ENCODE data around the gene ZDHHC14. TPM values are rescaled to one million over a fixed set of nuclear protein-coding genes. Genes with fewer than 3 reads are reported as not detected.
A peak's percentile ranks its signal among the peaks of the same experiment; 100 is the strongest.

Gene ZDHHC14
- total RNA-seq, 3 donors from 2014 or later, result 4.8 to 9.8 (median 8.5) TPM

DNA sequence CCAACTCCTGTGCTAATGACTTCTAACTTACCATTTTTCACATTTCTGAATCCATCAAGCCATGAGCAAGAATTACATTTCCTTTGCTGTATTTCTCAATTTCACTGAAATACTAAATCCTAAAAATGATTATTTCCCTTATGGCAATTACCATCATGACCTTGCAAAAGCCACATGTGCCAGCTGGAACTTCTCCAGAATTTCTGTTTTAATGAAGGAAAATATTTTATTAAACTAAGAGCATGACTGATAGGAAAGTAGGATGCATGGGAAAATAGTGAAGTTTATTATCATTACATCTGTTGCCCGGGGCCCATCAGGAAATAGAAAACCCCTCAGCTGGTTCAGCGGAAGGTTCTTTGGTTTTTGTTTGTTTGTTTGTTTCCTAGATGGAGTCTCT, 43.2 kb upstream of the ZDHHC14 start:
- no peak for TF ChIP-seq CTCF (IDR thresholded peaks at IDR 0.05)
- no peak for TF ChIP-seq POLR2A (IDR thresholded peaks at IDR 0.05)

DNA sequence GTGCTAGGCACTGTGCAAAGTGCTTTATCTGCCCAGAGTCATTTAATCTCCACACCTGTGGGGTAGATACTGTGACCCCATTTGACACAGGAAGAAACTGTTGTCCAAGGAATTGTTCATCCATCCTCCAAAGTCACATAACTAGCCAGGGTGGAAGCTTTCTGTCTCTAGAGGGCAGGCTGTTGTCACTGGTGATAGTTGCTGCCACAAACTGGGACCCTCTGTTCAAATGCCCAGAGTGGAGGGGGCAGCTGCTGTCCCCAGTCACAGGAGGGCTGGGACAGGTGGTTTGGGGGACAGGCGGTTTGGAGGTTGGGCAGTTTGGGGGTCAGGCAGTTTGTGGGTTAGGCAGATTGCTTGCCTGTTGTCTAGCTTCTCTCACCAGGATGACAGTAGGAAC, 41.6 kb upstream of the ZDHHC14 start:
- DNase-seq (ENCODE audit: low spot score in 2 of 2), result no peak
- TF ChIP-seq POLR2A (IDR thresholded peaks at IDR 0.05), result no peak
- no peak for TF ChIP-seq CTCF (IDR thresholded peaks at IDR 0.05)
- no peak for TF ChIP-seq POLR2AphosphoS5 (IDR thresholded peaks at IDR 0.05)
- intact Hi-C loops (cut with DNase I; ENCODE audit: low total_unique reads), result no loop called here

More for the DNA sequence above, 43.2 kb upstream of the ZDHHC14 start:
- Histone ChIP-seq H3K9me3 (no peaks in the 10 kb centered on the region), H3K27me3 (no peaks in the 10 kb centered on the region), H3K4me3 (no peak overlapping the region), H3K4me1 (no peaks in the 10 kb centered on the region), H3K36me3 (no peaks in the 10 kb centered on the region), H3K27ac (peak overlapping the region; percentile 29 to 32)
- DNase-seq (ENCODE audit: low spot score in 2 of 2), result no peak
- intact Hi-C loops (cut with DNase I; ENCODE audit: low total_unique reads), result no loop called here

GRCh38 chr6:157343732-157344131, 37.3 kb upstream of the ZDHHC14 start:
- Histone ChIP-seq H3K4me1 (no peaks in the 10 kb centered on the region), H3K4me3 (no peak overlapping the region), H3K9me3 (no peaks in the 10 kb centered on the region), H3K27me3 (no peaks in the 10 kb centered on the region), H3K27ac (peak overlapping the region; percentile 35 to 58), H3K36me3 (no peaks in the 10 kb centered on the region)
- DNase-seq (ENCODE audit: low spot score in 2 of 2), result peak in 1 of 2 donors; percentile 48
- TF ChIP-seq CTCF (IDR thresholded peaks at IDR 0.05) (no peak), POLR2A (IDR thresholded peaks at IDR 0.05) (no peak), POLR2AphosphoS5 (IDR thresholded peaks at IDR 0.05) (no peak)
- intact Hi-C loops (cut with DNase I; ENCODE audit: low total_unique reads), result no loop called here

More for the DNA sequence above, 41.6 kb upstream of the ZDHHC14 start:
- Histone ChIP-seq H3K27ac (no peak overlapping the region), H3K4me1 (no peaks in the 10 kb centered on the region), H3K27me3 (no peaks in the 10 kb centered on the region), H3K36me3 (no peaks in the 10 kb centered on the region), H3K4me3 (no peak overlapping the region), H3K9me3 (no peaks in the 10 kb centered on the region)

DNA sequence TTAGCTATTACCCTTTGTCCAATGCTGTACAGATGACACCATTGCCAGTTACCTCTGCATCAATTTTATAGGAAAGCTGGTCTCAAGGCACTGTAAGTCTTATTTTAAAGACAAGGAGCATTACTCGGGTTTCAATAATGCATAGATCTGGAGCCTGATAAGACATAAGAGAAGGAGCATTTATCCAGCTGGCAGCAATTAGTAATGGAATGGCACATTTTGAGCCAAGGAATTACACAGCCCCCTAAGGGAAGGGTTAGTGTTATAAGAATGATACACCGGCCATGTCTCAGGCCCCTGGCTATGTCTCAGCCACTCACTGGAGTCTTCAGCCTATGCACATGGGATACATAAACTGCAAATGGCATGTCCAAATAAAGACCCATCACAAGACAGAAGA, 34.6 kb upstream of the ZDHHC14 start:
- intact Hi-C loops (cut with DNase I; ENCODE audit: low total_unique reads), result no loop called here
- Histone ChIP-seq H3K4me1 (no peaks in the 10 kb centered on the region), H3K4me3 (no peak overlapping the region), H3K27ac (no peak overlapping the region), H3K36me3 (no peaks in the 10 kb centered on the region), H3K27me3 (no peaks in the 10 kb centered on the region), H3K9me3 (peaks cover 0 to 9% of the 10 kb centered on the region in 2 donors)
- DNase-seq (ENCODE audit: low spot score in 2 of 2), result no peak
- TF ChIP-seq POLR2AphosphoS5 (IDR thresholded peaks at IDR 0.05), result no peak
- TF ChIP-seq POLR2A (IDR thresholded peaks at IDR 0.05), result no peak
- TF ChIP-seq CTCF (IDR thresholded peaks at IDR 0.05), result no peak

GRCh38 chr6:157358287-157358686, 22.7 kb upstream of the ZDHHC14 start:
- H3K4me1 ChIP-seq, result no peaks in the 10 kb centered on the region
- TF ChIP-seq POLR2AphosphoS5 (IDR thresholded peaks at IDR 0.05), result no peak
- no peaks in the 10 kb centered on the region for H3K36me3 ChIP-seq
- no peaks in the 10 kb centered on the region for H3K9me3 ChIP-seq
- H3K27ac ChIP-seq, result no peak overlapping the region
- no peaks in the 10 kb centered on the region for H3K27me3 ChIP-seq
- DNase-seq (ENCODE audit: low spot score in 2 of 2), result no peak
- H3K4me3 ChIP-seq, result no peak overlapping the region
- intact Hi-C loops (cut with DNase I; ENCODE audit: low total_unique reads), result no loop called here

DNA sequence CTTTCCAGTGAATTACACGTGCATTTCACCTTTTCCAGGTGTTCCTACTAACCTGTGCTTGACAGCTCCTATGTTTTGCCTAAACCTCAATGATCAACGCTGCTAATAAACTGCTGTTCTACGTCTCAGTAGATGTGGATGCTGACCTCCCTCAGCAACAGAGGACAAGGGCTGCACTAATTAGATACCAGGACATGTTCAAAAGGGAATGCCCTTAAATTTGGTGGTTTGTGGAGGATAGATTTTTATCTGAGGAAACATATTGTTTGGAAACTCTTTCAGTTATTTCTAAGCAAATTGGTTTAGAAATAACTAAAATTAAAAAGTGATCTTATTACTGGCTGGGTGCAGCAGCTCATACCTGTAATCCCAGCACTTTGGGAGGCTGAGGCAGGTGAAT, 19.1 kb upstream of the ZDHHC14 start:
- no peak overlapping the region for H3K4me3 ChIP-seq
- DNase-seq (ENCODE audit: low spot score in 2 of 2), result no peak
- no peaks in the 10 kb centered on the region for H3K36me3 ChIP-seq
- H3K27me3 ChIP-seq, result no peaks in the 10 kb centered on the region
- H3K4me1 ChIP-seq, result no peaks in the 10 kb centered on the region
- no peak for TF ChIP-seq POLR2A (IDR thresholded peaks at IDR 0.05)
- no peak for TF ChIP-seq POLR2AphosphoS5 (IDR thresholded peaks at IDR 0.05)
- TF ChIP-seq CTCF (IDR thresholded peaks at IDR 0.05), result no peak
- no peak overlapping the region for H3K27ac ChIP-seq
- intact Hi-C loops (cut with DNase I; ENCODE audit: low total_unique reads), result loop anchor here (5.0 kb wide), 1 partner anchor 365 kb away; no protein-coding TSS in a partner anchor
- no peaks in the 10 kb centered on the region for H3K9me3 ChIP-seq
